Endothelial cell of umbilical vein (primary cell): Measurements from ENCODE around the gene PUM2. TPM values are rescaled to one million over a fixed set of nuclear protein-coding genes. Genes with fewer than 3 reads are reported as not detected.

ENCODE experiments used
- BruUV-seq: library from RNA; stranded (reverse); fragments of 400-500 nt; replicated peaks from 2 replicates; lab custom pipeline; 2021; lab: Mats Ljungman, UMichigan
- CTCF ChIA-PET: fragments of 300-600, 350-600 bp; sonication (Branson Sonifier 250); formaldehyde crosslinking; loops from one replicate; lab custom pipeline; 2021; ENCODE audit warnings: antibody characterized with exemption, inconsistent platforms; lab: Charles Lee
- POLR2A ChIA-PET: fragments of 300-600, 350-600 bp; sonication (Branson Sonifier 250); formaldehyde crosslinking; loops from one replicate; lab custom pipeline; 2021; ENCODE audit warnings: antibody characterized with exemption, inconsistent platforms; lab: Charles Lee
- DNase-seq: peaks from one replicate; pipeline ENCODE4 v3.0.0-alpha.2; 2011; ENCODE audit warnings: low read depth, low spot score
- FAIRE-seq: peaks from 2 replicates; lab custom pipeline; 2011; peaks lifted over from hg19 to GRCh38; lab: Jason Lieb, UNC
- H2AFZ ChIP-seq: 2 replicates; pipeline ENCODE4 v1.6.0; 2012; ENCODE audit warnings: low read depth, low read length, control low read depth, inconsistent platforms
- H3K27ac ChIP-seq: 2 replicates; pipeline ENCODE4 v1.5.1; 2011; ENCODE audit warnings: low read depth, mild to moderate bottlenecking, control low read depth, low read length, moderate library complexity; ENCODE audit not compliant: insufficient read depth
- H3K27me3 ChIP-seq, 2 experiments: 2 replicates each; pipeline versions ENCODE4 v1.6.0 to v1.6.1; 2011; ENCODE audit warnings: low read length in 2 of 2, mixed read lengths in 1 of 2; ENCODE audit not compliant: control insufficient read depth in 2 of 2, insufficient read depth in 2 of 2
- H3K36me3 ChIP-seq, 2 experiments: 2 replicates in 1 of 2; 3 replicates in 1 of 2; pipeline ENCODE4 v1.5.1; 2011; ENCODE audit warnings: low read length in 2 of 2, mild to moderate bottlenecking in 1 of 2, moderate library complexity in 1 of 2; ENCODE audit not compliant: control insufficient read depth in 2 of 2, insufficient read depth in 2 of 2; ENCODE audit errors: extremely low read depth in 1 of 2
- H3K4me1 ChIP-seq: 3 replicates; pipeline ENCODE4 v1.5.1; 2011; ENCODE audit warnings: mild to moderate bottlenecking, low read length; ENCODE audit not compliant: control insufficient read depth, insufficient read depth; ENCODE audit errors: extremely low read depth
- H3K4me2 ChIP-seq: 2 replicates; pipeline ENCODE4 v1.6.1; 2011; ENCODE audit warnings: low read length, control low read depth, mixed read lengths; ENCODE audit not compliant: insufficient read depth
- H3K4me3 ChIP-seq, 3 experiments: fragments of 200-600 bp in 1 of 3; sonication (generic), shearing (Covaris generic) in 1 of 3; replicated peaks in 1 of 3; 2 replicates each; pipeline ENCODE4 v1.5.1; 2011 to 2016; ENCODE audit warnings: control low read depth in 3 of 3, low read length in 3 of 3, mild to moderate bottlenecking in 2 of 3, inconsistent platforms in 1 of 3, low read depth in 1 of 3, moderate library complexity in 1 of 3; ENCODE audit not compliant: insufficient read depth in 1 of 3
- H3K79me2 ChIP-seq: 2 replicates; pipeline ENCODE4 v1.6.0; 2012; ENCODE audit warnings: low read length, inconsistent platforms; ENCODE audit not compliant: control insufficient read depth, insufficient read depth
- H3K9ac ChIP-seq: replicated peaks from 2 replicates; pipeline ENCODE3; 2011; ENCODE audit warnings: low read length, control low read depth; ENCODE audit not compliant: insufficient read depth; ENCODE audit errors: extremely low read depth
- H3K9me1 ChIP-seq: replicated peaks from 3 replicates; pipeline ENCODE4 v1.6.0; 2011; ENCODE audit warnings: mild to moderate bottlenecking, low read length; ENCODE audit not compliant: control insufficient read depth, insufficient read depth; ENCODE audit errors: extremely low read depth
- H3K9me3 ChIP-seq: replicated peaks from 2 replicates; pipeline ENCODE4 v1.5.1; 2012; ENCODE audit warnings: low read length, inconsistent platforms; ENCODE audit not compliant: control insufficient read depth, insufficient read depth
- H4K20me1 ChIP-seq: replicated peaks from 2 replicates; pipeline ENCODE3; 2011; ENCODE audit warnings: mild to moderate bottlenecking, low read length; ENCODE audit not compliant: control insufficient read depth, insufficient read depth; ENCODE audit errors: extremely low read depth
- CTCF ChIP-seq, 2 donors: IDR thresholded peaks; 1 replicate in 1 of 2; 2 replicates in 1 of 2; pipeline ENCODE4 v1.5.1; 2011; ENCODE audit warnings: low read length in 2 of 2, mild to moderate bottlenecking in 2 of 2, moderate library complexity in 2 of 2, control low read depth in 1 of 2, inconsistent platforms in 1 of 2, low read depth in 1 of 2; ENCODE audit not compliant: insufficient read depth in 1 of 2; ENCODE audit errors: extremely low read depth in 1 of 2
- EZH2 ChIP-seq: IDR thresholded peaks from 2 replicates; pipeline ENCODE4 v1.6.1; 2012; ENCODE audit warnings: borderline replicate concordance, low read depth, mild to moderate bottlenecking, moderate library complexity, low read length, inconsistent platforms; ENCODE audit not compliant: severe bottlenecking
- FOS ChIP-seq: IDR thresholded peaks from 2 replicates; pipeline ENCODE4 v1.6.1; 2011; ENCODE audit warnings: mild to moderate bottlenecking, low read length, moderate library complexity, borderline replicate concordance; ENCODE audit not compliant: insufficient read depth
- GATA2 ChIP-seq: IDR thresholded peaks from 2 replicates; pipeline ENCODE4 v1.7.0; 2011; ENCODE audit warnings: low read depth, mild to moderate bottlenecking, moderate library complexity, mixed read lengths, low read length; ENCODE audit not compliant: insufficient read length, insufficient read depth
- JUN ChIP-seq: IDR thresholded peaks from 2 replicates; pipeline ENCODE4 v1.6.1; 2011; ENCODE audit warnings: borderline replicate concordance, low read depth; ENCODE audit not compliant: insufficient read length, insufficient read depth
- MAX ChIP-seq: IDR thresholded peaks from 2 replicates; pipeline ENCODE4 v1.6.1; 2011; ENCODE audit not compliant: insufficient read depth, insufficient read length
- MYC ChIP-seq: IDR thresholded peaks from one replicate; pipeline ENCODE4 v1.6.1; 2011; ENCODE audit warnings: mild to moderate bottlenecking, low read depth, low read length
- POLR2A ChIP-seq: IDR thresholded peaks from 2 replicates; pipeline ENCODE4 v1.6.1; 2012; ENCODE audit warnings: low read depth, mild to moderate bottlenecking, control low read depth, low read length
- POLR2AphosphoS5 ChIP-seq: IDR thresholded peaks from 2 replicates; pipeline ENCODE4 v1.6.1; 2012; ENCODE audit warnings: low read depth, mild to moderate bottlenecking, control low read depth, low read length, moderate library complexity; ENCODE audit not compliant: insufficient read depth
- dilution Hi-C: fragments of 300-500 bp; cut with MboI; formaldehyde crosslinking; loops from one replicate; pipeline ENCODE4 v1.15.0; 2019; ENCODE audit warnings: low sequenced_read_pairs; ENCODE audit not compliant: extremely low pct_ligation_motif_present
- intact Hi-C: fragments of 100-400 bp; cut with micrococcal nuclease; formaldehyde crosslinking; loops from one replicate; pipeline ENCODE4 v1.10.0; 2022
- polyA plus RNA-seq, 4 experiments: library from polyadenylated mRNA; depleted of rRNA in 3 of 4; stranded (reverse) in 3 of 4; unstranded in 1 of 4; fragments of >200 nt; gene quantifications; 2 replicates each; pipeline versions ENCODE4 v1.2.1 to v1.2.3, GENCODE V29; 2011 to 2012; ENCODE audit warnings: missing spikeins in 1 of 4
- total RNA-seq: library from RNA; stranded (reverse); gene quantifications from 2 replicates; pipeline ENCODE4 v1.2.3, GENCODE V29; 2021

The PUM2 gene
- total and polyA plus RNA-seq, 2 donors (not counting 3 experiments of a cell fraction or from before 2014, with no cell fraction given), result 32.9 to 83.7 TPM

- ChIA-PET POLR2A (no interaction called here), CTCF (interaction anchor here (0.7 to 1.6 kb wide), 4 partner anchors 10 to 408 kb away, joined by 3 to 9 read pairs (median 6); no protein-coding TSS in a partner anchor)
- dilution Hi-C loops, result no loop called here
These were observed 50.0 kb downstream of the PUM2 start for GRCh38 chr2:20300656-20301055.

More at GRCh38 chr2:20300656-20301055, 50.0 kb downstream of the PUM2 start:
- Histone ChIP-seq H3K9me3 (no peaks in the 10 kb centered on the region), H3K79me2 (peaks cover 52% of the 10 kb centered on the region), H3K36me3 (peaks cover 2 to 13% of the 10 kb centered on the region in 2 experiments), H2AFZ (no peak overlapping the region), H4K20me1 (no peaks in the 10 kb centered on the region), H3K4me3 (no peak overlapping the region), H3K9me1 (no peaks in the 10 kb centered on the region), H3K27me3 (no peaks in the 10 kb centered on the region), H3K4me2 (no peak overlapping the region), H3K9ac (no peak overlapping the region), H3K27ac (no peak overlapping the region), H3K4me1 (no peaks in the 10 kb centered on the region)
- intact Hi-C loops, result no loop called here
- TF ChIP-seq CTCF (IDR thresholded peaks at IDR 0.05; ENCODE audit: extremely low read depth in 1 of 2, insufficient read depth in 1 of 2, low read depth in 1 of 2, low read length in 2 of 2) (no peak), POLR2AphosphoS5 (no peak), GATA2 (no peak), FOS (no peak), JUN (no peak), EZH2 (no peak), MYC (no peak), MAX (no peak), POLR2A (no peak)
- FAIRE-seq (no peak), DNase-seq (no peak)
- no TSS peak for BruUV-seq
